ENCODE data around the gene GIMAP1.

DNA sequence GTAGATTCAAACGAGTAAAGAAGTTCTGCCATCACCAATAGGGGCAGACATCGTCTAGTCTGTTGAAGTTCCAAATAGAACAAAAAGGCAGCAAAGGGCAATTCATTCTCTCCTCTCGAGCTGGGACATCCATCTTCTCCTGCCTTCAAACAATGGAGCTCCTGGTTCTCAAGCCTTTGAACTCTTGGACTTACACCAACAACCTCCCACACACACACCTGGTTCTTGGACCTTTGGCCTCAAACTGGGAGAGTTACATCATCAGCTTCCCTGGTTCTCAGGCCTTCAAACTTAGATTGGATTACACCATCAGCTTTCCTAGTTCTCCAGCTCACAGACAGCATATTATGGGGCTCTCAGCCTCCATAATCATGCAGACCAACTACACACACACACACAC is 11.0 kb downstream of the GIMAP1 start:
- TF ChIP-seq POLR2A (IDR thresholded peaks at IDR 0.05) = no peak
- TF ChIP-seq, protein P1, sequence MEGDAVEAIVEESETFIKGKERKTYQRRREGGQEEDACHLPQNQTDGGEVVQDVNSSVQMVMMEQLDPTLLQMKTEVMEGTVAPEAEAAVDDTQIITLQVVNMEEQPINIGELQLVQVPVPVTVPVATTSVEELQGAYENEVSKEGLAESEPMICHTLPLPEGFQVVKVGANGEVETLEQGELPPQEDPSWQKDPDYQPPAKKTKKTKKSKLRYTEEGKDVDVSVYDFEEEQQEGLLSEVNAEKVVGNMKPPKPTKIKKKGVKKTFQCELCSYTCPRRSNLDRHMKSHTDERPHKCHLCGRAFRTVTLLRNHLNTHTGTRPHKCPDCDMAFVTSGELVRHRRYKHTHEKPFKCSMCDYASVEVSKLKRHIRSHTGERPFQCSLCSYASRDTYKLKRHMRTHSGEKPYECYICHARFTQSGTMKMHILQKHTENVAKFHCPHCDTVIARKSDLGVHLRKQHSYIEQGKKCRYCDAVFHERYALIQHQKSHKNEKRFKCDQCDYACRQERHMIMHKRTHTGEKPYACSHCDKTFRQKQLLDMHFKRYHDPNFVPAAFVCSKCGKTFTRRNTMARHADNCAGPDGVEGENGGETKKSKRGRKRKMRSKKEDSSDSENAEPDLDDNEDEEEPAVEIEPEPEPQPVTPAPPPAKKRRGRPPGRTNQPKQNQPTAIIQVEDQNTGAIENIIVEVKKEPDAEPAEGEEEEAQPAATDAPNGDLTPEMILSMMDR (IDR thresholded peaks at IDR 0.05) = no peak
- no peak for TF ChIP-seq POLR2AphosphoS5 (IDR thresholded peaks at IDR 0.05)
- no peak for TF ChIP-seq EP300 (IDR thresholded peaks at IDR 0.05)

Data from upper lobe of left lung (tissue), 4 donors.